Measurements from ENCODE around the gene TMEM244. TPM values are rescaled to one million over a fixed set of nuclear protein-coding genes. Genes with fewer than 3 reads are reported as not detected.

Gene TMEM244
- total and polyA plus RNA-seq, 9 donors = not detected

DNA sequence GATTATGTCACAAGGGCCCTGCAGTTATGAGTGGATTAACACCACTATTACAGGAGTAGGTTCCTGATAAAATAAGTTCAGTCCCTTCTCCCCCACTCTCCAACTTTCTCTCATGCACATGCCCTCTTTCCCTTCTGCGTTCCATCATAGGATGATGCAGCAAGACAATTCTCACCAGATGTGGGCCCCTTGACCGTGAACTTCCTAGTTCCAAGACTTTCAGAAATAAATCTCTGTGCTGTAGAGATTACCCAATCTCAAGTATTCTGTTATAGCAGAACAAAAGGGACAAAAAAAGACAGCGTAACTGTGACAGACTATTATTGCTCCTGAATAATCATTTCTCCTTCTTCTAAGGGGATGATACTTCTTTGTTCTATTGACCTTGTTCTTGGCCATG lies 33.8 kb upstream of the TMEM244 start:
- TF ChIP-seq EP300 (IDR thresholded peaks at IDR 0.05) (no peak), POLR2A (IDR thresholded peaks at IDR 0.05) (no peak)
- TF ChIP-seq, protein P1, sequence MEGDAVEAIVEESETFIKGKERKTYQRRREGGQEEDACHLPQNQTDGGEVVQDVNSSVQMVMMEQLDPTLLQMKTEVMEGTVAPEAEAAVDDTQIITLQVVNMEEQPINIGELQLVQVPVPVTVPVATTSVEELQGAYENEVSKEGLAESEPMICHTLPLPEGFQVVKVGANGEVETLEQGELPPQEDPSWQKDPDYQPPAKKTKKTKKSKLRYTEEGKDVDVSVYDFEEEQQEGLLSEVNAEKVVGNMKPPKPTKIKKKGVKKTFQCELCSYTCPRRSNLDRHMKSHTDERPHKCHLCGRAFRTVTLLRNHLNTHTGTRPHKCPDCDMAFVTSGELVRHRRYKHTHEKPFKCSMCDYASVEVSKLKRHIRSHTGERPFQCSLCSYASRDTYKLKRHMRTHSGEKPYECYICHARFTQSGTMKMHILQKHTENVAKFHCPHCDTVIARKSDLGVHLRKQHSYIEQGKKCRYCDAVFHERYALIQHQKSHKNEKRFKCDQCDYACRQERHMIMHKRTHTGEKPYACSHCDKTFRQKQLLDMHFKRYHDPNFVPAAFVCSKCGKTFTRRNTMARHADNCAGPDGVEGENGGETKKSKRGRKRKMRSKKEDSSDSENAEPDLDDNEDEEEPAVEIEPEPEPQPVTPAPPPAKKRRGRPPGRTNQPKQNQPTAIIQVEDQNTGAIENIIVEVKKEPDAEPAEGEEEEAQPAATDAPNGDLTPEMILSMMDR (IDR thresholded peaks at IDR 0.05) = no peak
- no peak overlapping the region for H3K27ac ChIP-seq
- H3K4me3 ChIP-seq = no peak overlapping the region
- H3K9me3 ChIP-seq = no peaks in the 10 kb centered on the region
- no peaks in the 10 kb centered on the region for H3K27me3 ChIP-seq
- H3K4me1 ChIP-seq (ENCODE audit: insufficient read depth) = no peaks in the 10 kb centered on the region
- no peaks in the 10 kb centered on the region for H3K36me3 ChIP-seq
- intact Hi-C loops (cut with DNase I) = no loop called here
- 82 to 88% (median 86%) methylated on average over 3 of the region's 3 CpGs for WGBS, 3 donors
- no peak for DNase-seq

GRCh38 chr6:129893640-129894039 lies 32.5 kb upstream of the TMEM244 start:
- Histone ChIP-seq H3K36me3 (no peaks in the 10 kb centered on the region), H3K9me3 (no peaks in the 10 kb centered on the region), H3K27me3 (no peaks in the 10 kb centered on the region), H3K27ac (no peak overlapping the region), H3K4me3 (no peak overlapping the region), H3K4me1 (ENCODE audit: insufficient read depth) (no peaks in the 10 kb centered on the region)
- intact Hi-C loops (cut with DNase I) = no loop called here
- TF ChIP-seq, protein P1 (IDR thresholded peaks at IDR 0.05) = no peak
- TF ChIP-seq EP300 (IDR thresholded peaks at IDR 0.05) = no peak
- DNase-seq = no peak

GRCh38 chr6:129890701-129891100 lies 29.6 kb upstream of the TMEM244 start:
- no peaks in the 10 kb centered on the region for H3K9me3 ChIP-seq
- intact Hi-C loops (cut with DNase I) = no loop called here
- no peak overlapping the region for H3K27ac ChIP-seq
- H3K27me3 ChIP-seq = no peaks in the 10 kb centered on the region
- no peaks in the 10 kb centered on the region for H3K4me1 ChIP-seq (ENCODE audit: insufficient read depth)
- H3K4me3 ChIP-seq = no peak overlapping the region
- DNase-seq = no peak
- no peaks in the 10 kb centered on the region for H3K36me3 ChIP-seq
- TF ChIP-seq, protein P1 (IDR thresholded peaks at IDR 0.05) = no peak
- TF ChIP-seq POLR2A (IDR thresholded peaks at IDR 0.05) (no peak), EP300 (IDR thresholded peaks at IDR 0.05) (no peak)
- WGBS, 3 donors = 61 to 82% (median 65%) methylated on average over 4 of the region's 4 CpGs

DNA sequence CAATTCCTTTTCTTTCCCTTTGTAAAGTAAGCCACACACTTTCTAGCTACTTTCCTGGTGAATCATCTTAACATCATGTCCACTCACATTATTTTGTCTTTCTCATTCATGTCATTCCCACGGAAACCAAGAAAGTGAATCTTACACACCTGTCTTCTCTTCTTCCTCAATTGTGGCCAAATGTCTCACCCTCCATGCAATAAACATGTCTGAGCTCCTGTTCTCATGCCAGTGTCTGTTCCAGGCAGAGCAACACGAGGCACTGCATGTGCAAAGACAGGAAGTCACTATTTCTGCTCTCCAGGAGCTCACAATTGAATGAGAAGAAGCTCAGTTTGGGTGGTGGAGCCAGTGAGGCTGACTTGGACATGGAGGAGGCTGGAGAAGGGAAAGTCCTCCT lies 29.0 kb upstream of the TMEM244 start:
- Histone ChIP-seq H3K4me3 (no peak overlapping the region), H3K4me1 (ENCODE audit: insufficient read depth) (no peaks in the 10 kb centered on the region), H3K36me3 (no peaks in the 10 kb centered on the region), H3K27ac (no peak overlapping the region), H3K27me3 (no peaks in the 10 kb centered on the region), H3K9me3 (no peaks in the 10 kb centered on the region)
- no peak for DNase-seq
- WGBS, 3 donors = 55 to 62% (median 56%) methylated on average over 2 of the region's 2 CpGs
- no peak for TF ChIP-seq EP300 (IDR thresholded peaks at IDR 0.05)
- TF ChIP-seq POLR2A (IDR thresholded peaks at IDR 0.05) = no peak
- TF ChIP-seq, protein P1 (IDR thresholded peaks at IDR 0.05) = no peak
- intact Hi-C loops (cut with DNase I) = no loop called here

DNA sequence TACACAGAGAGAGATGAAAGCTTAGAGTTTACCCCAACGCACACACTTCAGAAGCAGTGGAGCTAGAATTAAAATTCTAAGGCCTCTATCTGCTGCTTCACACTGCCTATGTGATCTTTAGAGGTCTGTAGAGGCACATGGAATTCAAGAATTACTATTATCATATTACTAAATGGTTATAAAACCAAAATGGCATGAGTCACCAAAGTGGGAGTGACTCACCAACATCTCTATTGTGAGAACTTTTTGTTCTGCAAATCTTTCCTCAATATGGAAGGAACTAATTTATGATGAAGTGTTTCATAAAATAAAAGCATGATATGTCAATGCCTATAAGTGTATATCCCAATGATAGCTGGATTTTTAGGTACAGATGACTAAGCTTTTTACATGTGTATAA lies 28.5 kb upstream of the TMEM244 start:
- intact Hi-C loops (cut with DNase I) = no loop called here
- Histone ChIP-seq H3K4me1 (ENCODE audit: insufficient read depth) (no peaks in the 10 kb centered on the region), H3K36me3 (no peaks in the 10 kb centered on the region), H3K27me3 (no peaks in the 10 kb centered on the region), H3K4me3 (no peak overlapping the region), H3K9me3 (no peaks in the 10 kb centered on the region), H3K27ac (no peak overlapping the region)
- TF ChIP-seq, protein P1 (IDR thresholded peaks at IDR 0.05) = no peak
- no peak for TF ChIP-seq POLR2A (IDR thresholded peaks at IDR 0.05)
- TF ChIP-seq EP300 (IDR thresholded peaks at IDR 0.05) = no peak
- WGBS, 3 donors = 90 to 96% (median 93%) methylated on average over 1 of the region's 1 CpG
- no peak for DNase-seq

Data from ovary (tissue), 9 donors.